Activated CD4-positive, alpha-beta T cell treated with anti-CD3 and anti-CD28 coated beads, Interleukin-2, amount 50 U/mL, for 24 hours (primary cell): ENCODE measurements around the gene ZNF544.
"Not testable (repeated sequence)": the region's sequence is repeated elsewhere in the genome, so short reads cannot be mapped to it uniquely, and the experiment has no call there.

Experiments used
- DNase-seq, 2 donors: peaks; one replicate each; pipeline ENCODE4 v3.0.0-alpha.2; 2020; ENCODE audit warnings: low read depth in 1 of 2, low spot score in 1 of 2

Gene ZNF544

GRCh38 chr19:58252102-58252685, 23.5 kb downstream of the ZNF544 start:
- DNase-seq = no peak

- not testable (repeated sequence) for DNase-seq
Measured at GRCh38 chr19:58258259-58258658, 29.5 kb downstream of the ZNF544 start.

GRCh38 chr19:58261600-58261967, 32.9 kb downstream of the ZNF544 start:
- DNase-seq = no peak

GRCh38 chr19:58261968-58262921, 33.5 kb downstream of the ZNF544 start:
- no peak for DNase-seq

- DNase-seq = no peak
Measured at GRCh38 chr19:58262922-58263296, 34.2 kb downstream of the ZNF544 start.

- DNase-seq = no peak
Measured at GRCh38 chr19:58265100-58265499, 36.4 kb downstream of the ZNF544 start.

GRCh38 chr19:58268344-58268743, 39.6 kb downstream of the ZNF544 start:
- DNase-seq = no peak

- no peak for DNase-seq
Measured at GRCh38 chr19:58274771-58275201, 46.1 kb downstream of the ZNF544 start.

GRCh38 chr19:58275564-58275963, 46.9 kb downstream of the ZNF544 start:
- no peak for DNase-seq

- no peak for DNase-seq
Measured at GRCh38 chr19:58277197-58277596, 48.5 kb downstream of the ZNF544 start.

GRCh38 chr19:58277748-58278540, 49.2 kb downstream of the ZNF544 start:
- DNase-seq = no peak

- DNase-seq = peak; percentile 88 to 97
Measured at GRCh38 chr19:58278541-58279041, 49.9 kb downstream of the ZNF544 start, which contains the start of gene ZNF8. Gene ZNF8, plus strand, starts transcription at chr19:58278955. Its CDS starts 127 bp downstream, at chr19:58279082.

GRCh38 chr19:58279042-58279924, 50.6 kb downstream of the ZNF544 start:
- peak; percentile 1 to 27 for DNase-seq

- no peak for DNase-seq
Measured at GRCh38 chr19:58279925-58280316, 51.2 kb downstream of the ZNF544 start.

GRCh38 chr19:58284199-58284598, 55.5 kb downstream of the ZNF544 start:
- no peak for DNase-seq

- no peak for DNase-seq
Measured at GRCh38 chr19:58291943-58292342, 63.2 kb downstream of the ZNF544 start.

GRCh38 chr19:58294743-58295374, 66.1 kb downstream of the ZNF544 start:
- no peak for DNase-seq

GRCh38 chr19:58296104-58296503, 67.4 kb downstream of the ZNF544 start:
- no peak for DNase-seq

GRCh38 chr19:58300620-58301019, 71.9 kb downstream of the ZNF544 start:
- no peak for DNase-seq

GRCh38 chr19:58304255-58304654, 75.5 kb downstream of the ZNF544 start:
- no peak for DNase-seq
